HUES6 (cell line): ENCODE measurements around the gene CALHM6.

Experiments used
- H3K27ac ChIP-seq: 2 replicates; pipeline ENCODE4 v1.7.0; 2013; ENCODE audit warnings: low read depth, mild to moderate bottlenecking, low read length, inconsistent platforms
- H3K27me3 ChIP-seq: 2 replicates; pipeline ENCODE4 v1.6.1; 2013; ENCODE audit warnings: low read length; ENCODE audit not compliant: control insufficient read depth, insufficient read depth
- H3K36me3 ChIP-seq: 2 replicates; pipeline ENCODE4 v1.6.1; 2013; ENCODE audit warnings: low read length; ENCODE audit not compliant: control insufficient read depth, insufficient read depth
- H3K4me1 ChIP-seq: 2 replicates; pipeline ENCODE4 v1.6.1; 2013; ENCODE audit warnings: low read length; ENCODE audit not compliant: control insufficient read depth, insufficient read depth
- H3K4me3 ChIP-seq: 2 replicates; pipeline ENCODE4 v1.5.1; 2013; ENCODE audit warnings: low read depth, low read length
- H3K9ac ChIP-seq: one replicate; pipeline ENCODE4 v1.6.1; 2013; ENCODE audit warnings: mild to moderate bottlenecking, low read length
- H3K9me3 ChIP-seq: 2 replicates; pipeline ENCODE4 v1.6.1; 2013; ENCODE audit warnings: low read depth, low read length; ENCODE audit not compliant: control insufficient read depth, insufficient read depth

Gene CALHM6

GRCh38 chr6:116446399-116446798 lies 14.8 kb upstream of the CALHM6 start:
- H3K9ac ChIP-seq, result no peak overlapping the region
- no peaks in the 10 kb centered on the region for H3K36me3 ChIP-seq
- H3K27me3 ChIP-seq, result no peaks in the 10 kb centered on the region
- H3K4me1 ChIP-seq, result no peaks in the 10 kb centered on the region
- no peak overlapping the region for H3K4me3 ChIP-seq
- H3K27ac ChIP-seq, result no peak overlapping the region
- no peaks in the 10 kb centered on the region for H3K9me3 ChIP-seq

- Histone ChIP-seq H3K27ac (no peak overlapping the region), H3K9ac (no peak overlapping the region)
Measured at GRCh38 chr6:116447052-116447451, 14.1 kb upstream of the CALHM6 start.

GRCh38 chr6:116447496-116448011 lies 13.6 kb upstream of the CALHM6 start:
- Histone ChIP-seq H3K4me3 (no peak overlapping the region), H3K9ac (no peak overlapping the region), H3K27ac (no peak overlapping the region), H3K36me3 (no peaks in the 10 kb centered on the region), H3K27me3 (no peaks in the 10 kb centered on the region), H3K4me1 (no peaks in the 10 kb centered on the region), H3K9me3 (no peaks in the 10 kb centered on the region)

More at GRCh38 chr6:116447052-116447451, 14.1 kb upstream of the CALHM6 start:
- H3K9me3 ChIP-seq, result no peaks in the 10 kb centered on the region
- H3K4me1 ChIP-seq, result no peaks in the 10 kb centered on the region
- H3K36me3 ChIP-seq, result no peaks in the 10 kb centered on the region
- no peaks in the 10 kb centered on the region for H3K27me3 ChIP-seq
- no peak overlapping the region for H3K4me3 ChIP-seq

GRCh38 chr6:116449565-116449964 lies 11.6 kb upstream of the CALHM6 start:
- no peak overlapping the region for H3K9ac ChIP-seq
- H3K27ac ChIP-seq, result no peak overlapping the region
- H3K36me3 ChIP-seq, result no peaks in the 10 kb centered on the region
- H3K9me3 ChIP-seq, result no peaks in the 10 kb centered on the region
- no peaks in the 10 kb centered on the region for H3K27me3 ChIP-seq
- H3K4me1 ChIP-seq, result no peaks in the 10 kb centered on the region
- no peak overlapping the region for H3K4me3 ChIP-seq

GRCh38 chr6:116450185-116450710 lies 10.9 kb upstream of the CALHM6 start:
- H3K27ac ChIP-seq, result no peak overlapping the region
- no peaks in the 10 kb centered on the region for H3K36me3 ChIP-seq
- H3K4me3 ChIP-seq, result no peak overlapping the region
- no peaks in the 10 kb centered on the region for H3K4me1 ChIP-seq
- H3K9ac ChIP-seq, result no peak overlapping the region
- no peaks in the 10 kb centered on the region for H3K27me3 ChIP-seq
- no peaks in the 10 kb centered on the region for H3K9me3 ChIP-seq

- Histone ChIP-seq H3K4me3 (no peak overlapping the region), H3K9me3 (no peaks in the 10 kb centered on the region), H3K9ac (no peak overlapping the region), H3K27me3 (no peaks in the 10 kb centered on the region), H3K36me3 (no peaks in the 10 kb centered on the region), H3K27ac (no peak overlapping the region), H3K4me1 (no peaks in the 10 kb centered on the region)
Measured at GRCh38 chr6:116450769-116451740, 10.1 kb upstream of the CALHM6 start.

GRCh38 chr6:116451916-116452315 lies 9.3 kb upstream of the CALHM6 start:
- H3K9ac ChIP-seq, result no peak overlapping the region
- no peaks in the 10 kb centered on the region for H3K4me1 ChIP-seq
- H3K36me3 ChIP-seq, result no peaks in the 10 kb centered on the region
- no peaks in the 10 kb centered on the region for H3K9me3 ChIP-seq
- H3K27me3 ChIP-seq, result no peaks in the 10 kb centered on the region
- H3K27ac ChIP-seq, result no peak overlapping the region
- no peak overlapping the region for H3K4me3 ChIP-seq

GRCh38 chr6:116452531-116452930 lies 8.6 kb upstream of the CALHM6 start:
- Histone ChIP-seq H3K4me1 (no peaks in the 10 kb centered on the region), H3K4me3 (no peak overlapping the region), H3K27ac (no peak overlapping the region), H3K27me3 (no peaks in the 10 kb centered on the region), H3K9ac (no peak overlapping the region), H3K36me3 (no peaks in the 10 kb centered on the region), H3K9me3 (no peaks in the 10 kb centered on the region)

GRCh38 chr6:116456106-116456505 lies 5.1 kb upstream of the CALHM6 start:
- H3K4me3 ChIP-seq, result no peak overlapping the region
- H3K36me3 ChIP-seq, result no peaks in the 10 kb centered on the region
- no peak overlapping the region for H3K27ac ChIP-seq
- H3K9me3 ChIP-seq, result no peaks in the 10 kb centered on the region
- H3K4me1 ChIP-seq, result no peaks in the 10 kb centered on the region
- H3K9ac ChIP-seq, result no peak overlapping the region
- peaks cover 26% of the 10 kb centered on the region for H3K27me3 ChIP-seq

GRCh38 chr6:116456927-116457326 lies 4.2 kb upstream of the CALHM6 start:
- Histone ChIP-seq H3K4me1 (0 out of 2 replicates have a peak, but pooled peaks cover 2% of the 10 kb centered on the region), H3K9me3 (no peaks in the 10 kb centered on the region), H3K9ac (no peak overlapping the region), H3K27me3 (peaks cover 34% of the 10 kb centered on the region), H3K4me3 (no peak overlapping the region), H3K27ac (no peak overlapping the region), H3K36me3 (no peaks in the 10 kb centered on the region)

GRCh38 chr6:116458264-116458663 lies 2.9 kb upstream of the CALHM6 start:
- Histone ChIP-seq H3K4me1 (peaks cover 7% of the 10 kb centered on the region; the same call in 1 of the 2 replicates), H3K9me3 (no peaks in the 10 kb centered on the region), H3K27ac (no peak overlapping the region), H3K9ac (no peak overlapping the region), H3K27me3 (peaks cover 48% of the 10 kb centered on the region), H3K4me3 (no peak overlapping the region), H3K36me3 (no peaks in the 10 kb centered on the region)
